Heart left ventricle (tissue), 16 donors: ENCODE data around the gene OCEL1. TPM values are rescaled to one million over a fixed set of nuclear protein-coding genes. Genes with fewer than 3 reads are reported as not detected.

Experiments used
- ATAC-seq, 4 donors: fragments of 200-7000 bp; cut with Tn5 transposase; one replicate each; pipeline ENCODE4 v1.9.1; 2020 to 2022; ENCODE audit warnings: moderate library complexity in 4 of 4, mild to moderate bottlenecking in 3 of 4, moderate number of reproducible peaks in 1 of 4
- DNase-seq, 5 donors: peaks; one replicate each; pipeline ENCODE4 v3.0.0-alpha.2; 2020
- H3K27ac ChIP-seq, 12 donors: fragments of 200-600 bp; sonication (generic) in 4 of 12; one replicate each; pipeline versions ENCODE4 v1.5.0 to v1.8.0; 2016 to 2022; ENCODE audit warnings: mild to moderate bottlenecking in 2 of 12
- H3K27me3 ChIP-seq, 9 donors: fragments of 200-600 bp; sonication (generic) in 2 of 9; one replicate each; pipeline versions ENCODE4 v1.5.1 to v1.8.0; 2016 to 2022; ENCODE audit warnings: mild to moderate bottlenecking in 3 of 9
- H3K36me3 ChIP-seq, 9 donors: fragments of 200-600 bp; sonication (generic) in 2 of 9; one replicate each; pipeline versions ENCODE4 v1.5.0 to v1.8.0; 2018 to 2022; ENCODE audit warnings: mild to moderate bottlenecking in 2 of 9
- H3K4me1 ChIP-seq, 12 donors: fragments of 200-600 bp; sonication (generic) in 4 of 12; one replicate each; pipeline versions ENCODE4 v1.5.0 to v1.8.0; 2016 to 2022; ENCODE audit warnings: mild to moderate bottlenecking in 3 of 12
- H3K4me3 ChIP-seq, 12 donors: fragments of 200-600 bp; sonication (generic) in 4 of 12; one replicate each; pipeline versions ENCODE4 v1.5.0 to v1.8.0; 2017 to 2022; ENCODE audit warnings: mild to moderate bottlenecking in 9 of 12, moderate library complexity in 4 of 12
- H3K9me3 ChIP-seq, 12 donors: fragments of 200-600 bp; sonication (generic) in 4 of 12; one replicate each; pipeline versions ENCODE4 v1.5.0 to v1.8.0; 2016 to 2022; ENCODE audit warnings: mild to moderate bottlenecking in 1 of 12
- CTCF ChIP-seq, 12 donors: fragments of 200-600 bp; sonication (generic) in 4 of 12; IDR thresholded peaks; one replicate each; pipeline versions ENCODE4 v1.5.0 to v1.8.0; 2018 to 2022; ENCODE audit warnings: antibody characterized with exemption in 12 of 12, mild to moderate bottlenecking in 5 of 12
- POLR2A ChIP-seq, 2 donors: fragments of 450-650 bp; IDR thresholded peaks; one replicate each; pipeline ENCODE4 v1.6.1; 2017; ENCODE audit warnings: antibody characterized with exemption in 2 of 2, mild to moderate bottlenecking in 2 of 2, moderate library complexity in 2 of 2
- WGBS, 4 donors: extraction: QIAGEN DNeasy Blood & Tissue Kit in 2 of 4; methylation state at CpG; one replicate each; pipeline versions ENCODE4 v1.1.5 to v1.1.7; 2013 to 2018; 5-methylcytosine and 5-hydroxymethylcytosine counted together
- intact Hi-C, 10 donors: fragments of 100-400 bp; cut with DNase I; formaldehyde crosslinking; loops; one replicate each; pipeline versions ENCODE4 v1.11.1 to v1.14.2; 2022
- polyA plus RNA-seq, 2 donors: library from polyadenylated mRNA; stranded (reverse); fragments of 200-250 nt; gene quantifications; one replicate each; pipeline ENCODE4 v1.2.3, GENCODE V29; 2013
- total RNA-seq, 9 donors: library from RNA; depleted of rRNA in 2 of 9; stranded (reverse); fragments of >200 nt in 2 of 9; fragmentation: NEBNext Ultra II Directional in 3 of 9; extraction: Animal tissue kit (Norgen Biotek cat#: 25700) in 3 of 9; gene quantifications; one replicate each; pipeline versions ENCODE4 v1.1.0 to v1.2.4, GENCODE V29; 2016 to 2023
- donor health status: ischemic (EF 13 %, LVEDD 7.1; RV severe dilation, severe dysfunction).
- donor health status: healthy with polysubstance abuse.
- donor health status: DM: no; HTN: yes; CAD: no.
- donor health status: DM: no; HTN: no; CAD: no.
- donor health status: ischemic (EF 25% LVEDD 6.9; RV normal size, moderate dysfunction).
- donor health status: ischemic (EF 25% LVEDD 5.7; RV mildly dilated, moderate dysfunction).
- donor health status: healthy.
- donor health status: DM: yes; HTN: yes; CAD: no.
- donor health status: ischemic (EF 35%, LVEDD 5.7; RV mildly dilated, moderate dysfunction).
- donor health status: nonischemic (EF 11% LVEDD 7.7; RV severe dilation, severe dysfunction).
- donor health status: DM: yes; HTN: yes; CAD: no.
- donor health status: PGD.
- donor health status: ischemic (EF 29% LVEDD 5.4; RV normal size, mild dysfunction).
- donor health status: nonischemic (EF 23%, LVEDD 6.1; RV moderate dilation, normal function).

The OCEL1 gene
- total and polyA plus RNA-seq, 11 donors = 8.7 to 35.2 (median 16.8) TPM

- ATAC-seq (no peak), DNase-seq (no peak)
- no peaks in the 10 kb centered on the region for H3K9me3 ChIP-seq
- H3K4me1 ChIP-seq = peaks cover 0 to 26% (median 11%) of the 10 kb centered on the region in 12 donors
- 97 to 98% (median 98%) methylated on average over 8 of the region's 8 CpGs for WGBS, 4 donors
- no peak overlapping the region for H3K4me3 ChIP-seq
- H3K27ac ChIP-seq = no peak overlapping the region
- intact Hi-C loops = loop anchor here in 3 of 10 donors (5.0 to 10.0 kb wide), 3 partner anchors 43 to 142 kb away; partner anchors contain the start of genes USHBP1 (in 2 of the 3), ANKLE1 (in 1 of the 3), HAUS8 (in 1 of the 3) and MYO9B (in 1 of the 3)
- no peaks in the 10 kb centered on the region for H3K27me3 ChIP-seq
- peaks cover 0 to 30% (median 20%) of the 10 kb centered on the region in 9 donors for H3K36me3 ChIP-seq
- TF ChIP-seq CTCF (IDR thresholded peaks at IDR 0.05) (no peak), POLR2A (IDR thresholded peaks at IDR 0.05) (no peak)
Measured at GRCh38 chr19:17219286-17219685, 6.7 kb upstream of the OCEL1 start.

- Histone ChIP-seq H3K4me3 (no peak overlapping the region), H3K4me1 (peaks cover 0 to 17% (median 6%) of the 10 kb centered on the region in 12 donors), H3K9me3 (no peaks in the 10 kb centered on the region), H3K27ac (no peak overlapping the region), H3K36me3 (peaks cover 0 to 30% (median 20%) of the 10 kb centered on the region in 9 donors), H3K27me3 (no peaks in the 10 kb centered on the region)
- WGBS, 4 donors = 44 to 56% (median 51%) methylated on average over 9 to 14 of the region's 14 CpGs
- intact Hi-C loops = loop anchor here in 1 of 10 donors (10.0 kb wide), 1 partner anchor 145 kb away; the partner anchor contains the start of genes HAUS8 and MYO9B
- ATAC-seq = peak in 2 of 4 donors; percentile 32
- TF ChIP-seq CTCF (IDR thresholded peaks at IDR 0.05) (no peak), POLR2A (IDR thresholded peaks at IDR 0.05) (no peak)
- DNase-seq = peak in 1 of 5 donors; percentile 68
Measured at GRCh38 chr19:17220207-17220758, 5.7 kb upstream of the OCEL1 start.

GRCh38 chr19:17225053-17225452, 973 bp upstream of the OCEL1 start:
- Histone ChIP-seq H3K9me3 (no peaks in the 10 kb centered on the region), H3K27ac (no peak overlapping the region), H3K27me3 (no peaks in the 10 kb centered on the region), H3K4me1 (peaks cover 0 to 18% (median 10%) of the 10 kb centered on the region in 12 donors), H3K36me3 (peaks cover 0 to 14% (median 0%) of the 10 kb centered on the region in 9 donors), H3K4me3 (peak overlapping the region in 2 of 12 donors; percentile 71 to 74)
- no peak for ATAC-seq
- intact Hi-C loops = loop anchor here in 2 of 10 donors (5.0 to 10.0 kb wide), 2 partner anchors 148 to 150 kb away; partner anchors contain the start of genes HAUS8 (in 2 of the 2) and MYO9B (in 2 of the 2)
- no peak for DNase-seq
- WGBS, 4 donors = 83 to 88% (median 87%) methylated on average over 10 of the region's 10 CpGs
- no peak for TF ChIP-seq CTCF (IDR thresholded peaks at IDR 0.05)
- no peak for TF ChIP-seq POLR2A (IDR thresholded peaks at IDR 0.05)

GRCh38 chr19:17227798-17228367, 1.9 kb downstream of the OCEL1 start:
- WGBS, 4 donors = 75 to 83% (median 76%) methylated on average over 13 of the region's 13 CpGs
- Histone ChIP-seq H3K4me1 (peaks cover 0 to 16% (median 10%) of the 10 kb centered on the region in 12 donors), H3K36me3 (peaks cover 0 to 42% (median 17%) of the 10 kb centered on the region in 9 donors), H3K4me3 (no peak overlapping the region), H3K9me3 (no peaks in the 10 kb centered on the region), H3K27ac (peak overlapping the region in 1 of 12 donors; percentile 88), H3K27me3 (no peaks in the 10 kb centered on the region)
- intact Hi-C loops = loop anchor here in 3 of 10 donors (2.0 to 10.0 kb wide), 3 partner anchors 19 to 153 kb away; partner anchors contain the start of genes HAUS8 (in 2 of the 3) and MYO9B (in 2 of the 3)
- no peak for TF ChIP-seq POLR2A (IDR thresholded peaks at IDR 0.05)
- no peak for TF ChIP-seq CTCF (IDR thresholded peaks at IDR 0.05)
- DNase-seq (peak in 2 of 5 donors; percentile 22 to 65), ATAC-seq (no peak)
